NCI-H345 treated with DMSO at 0.1 percent for 48 hours (cell line): ENCODE measurements around the gene NRP1.

Source experiments
- DNase-seq: peaks from one replicate; lab custom pipeline; 2025; ENCODE audit not compliant: unreplicated experiment; lab: John Stamatoyannopoulos, UW

NRP1 gene

DNA sequence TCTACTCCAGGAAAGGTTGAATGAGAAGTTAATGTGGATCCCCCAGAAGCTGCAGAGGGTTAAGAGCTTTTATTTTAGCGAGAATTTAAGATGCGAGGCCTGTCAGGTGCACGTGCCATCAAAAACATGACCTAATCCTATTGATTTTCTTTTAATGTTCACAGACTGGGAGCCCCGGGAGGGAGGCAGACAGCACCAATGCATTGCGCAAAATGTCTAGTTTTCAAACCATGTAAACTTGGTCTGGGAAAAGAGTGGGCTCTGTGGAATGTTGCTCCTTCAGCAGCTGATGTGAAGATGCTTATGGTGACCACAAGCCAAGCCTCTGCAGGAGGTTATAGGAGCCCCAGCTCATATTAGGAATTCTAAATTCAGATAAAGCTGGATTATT lies 204.5 kb downstream of the NRP1 start:
- DNase-seq, result no peak

DNA sequence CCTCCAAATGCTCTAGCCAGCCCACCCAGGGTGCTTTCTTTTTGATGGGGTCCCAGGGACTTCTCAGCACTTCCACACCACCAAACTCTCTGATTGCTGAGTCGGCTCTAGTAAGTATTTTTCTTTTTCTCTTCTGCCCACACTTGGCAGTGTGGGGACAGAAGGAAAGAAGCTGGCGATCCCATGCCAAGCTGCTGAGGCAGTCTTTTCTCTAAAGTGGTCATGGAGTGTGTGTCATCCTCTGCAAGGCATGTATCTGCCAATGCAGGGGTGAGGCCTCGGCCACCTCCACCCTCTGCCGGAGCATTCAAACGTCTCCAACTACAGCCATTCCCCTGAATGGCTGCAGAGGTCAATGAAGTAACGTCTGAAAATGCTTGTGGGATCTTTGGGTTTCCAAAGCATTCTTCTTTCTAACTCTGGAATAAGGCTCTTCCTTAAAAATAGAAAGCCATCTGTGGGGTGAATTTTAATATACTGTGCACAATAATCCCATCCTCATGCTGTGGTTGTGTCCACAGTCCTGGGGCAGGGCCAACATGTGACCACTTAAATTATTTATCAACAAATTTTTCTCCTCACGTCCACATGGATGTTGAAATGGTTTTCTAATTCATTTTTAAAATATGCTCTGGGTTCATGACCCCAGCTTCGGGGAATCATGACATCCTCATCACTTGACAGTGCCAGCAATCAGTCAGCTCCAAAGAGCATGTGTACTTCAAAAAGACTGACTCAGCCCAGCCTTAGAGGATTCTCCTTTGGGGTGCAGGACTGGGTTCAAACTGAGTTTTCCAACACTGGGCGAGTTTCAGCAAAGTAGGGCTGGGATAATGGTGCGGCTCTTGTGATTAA lies 205.1 kb downstream of the NRP1 start:
- no peak for DNase-seq

DNA sequence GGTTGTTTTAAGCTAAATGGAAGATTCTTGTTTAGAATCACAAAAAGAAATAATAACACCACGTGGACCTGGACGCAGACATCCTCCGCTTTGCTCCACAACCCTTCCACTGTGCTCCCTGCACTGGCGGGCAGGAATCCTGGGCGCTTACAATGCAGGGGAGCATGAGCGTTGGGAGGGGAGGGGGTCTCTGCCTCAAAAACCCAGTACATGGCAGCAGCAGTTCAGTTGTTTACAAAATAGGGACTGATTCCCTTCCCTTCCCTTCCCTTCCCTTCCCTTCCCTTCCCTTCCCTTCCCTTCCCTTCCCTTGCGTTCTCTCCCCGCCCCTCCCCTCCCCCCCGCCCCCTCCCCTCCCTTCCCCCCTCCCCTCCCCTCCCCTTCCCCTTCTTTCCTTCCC lies 206.8 kb downstream of the NRP1 start:
- no peak for DNase-seq
